Astrocyte of the cerebellum (primary cell): ENCODE measurements around the gene IFNL4.
A peak's percentile ranks its signal among the peaks of the same experiment; 100 is the strongest.
"Not testable (repeated sequence)": the region's sequence is repeated elsewhere in the genome, so short reads cannot be mapped to it uniquely, and the experiment has no call there.

ENCODE experiments used
- DNase-seq: peaks from one replicate; pipeline ENCODE4 v3.0.0-alpha.2; 2011; ENCODE audit warnings: low read depth
- H3K4me3 ChIP-seq: 2 replicates; pipeline ENCODE4 v1.5.1; 2011; ENCODE audit warnings: mild to moderate bottlenecking, low read depth, low read length, moderate library complexity
- in situ Hi-C: cut with HindIII; loops from 2 replicates; pipeline ENCODE4 v1.10.0; 2017; ENCODE audit warnings: low sequenced_read_pairs
- TF ChIP-seq, protein P1 (sequence below): IDR thresholded peaks from 2 replicates; pipeline ENCODE4 v1.5.1; 2012; ENCODE audit warnings: low read length, low read depth, moderate library complexity, mild to moderate bottlenecking; ENCODE audit errors: missing control alignments

IFNL4 gene

GRCh38 chr19:39236527-39236926, 12.1 kb downstream of the IFNL4 start:
- TF ChIP-seq, protein P1, sequence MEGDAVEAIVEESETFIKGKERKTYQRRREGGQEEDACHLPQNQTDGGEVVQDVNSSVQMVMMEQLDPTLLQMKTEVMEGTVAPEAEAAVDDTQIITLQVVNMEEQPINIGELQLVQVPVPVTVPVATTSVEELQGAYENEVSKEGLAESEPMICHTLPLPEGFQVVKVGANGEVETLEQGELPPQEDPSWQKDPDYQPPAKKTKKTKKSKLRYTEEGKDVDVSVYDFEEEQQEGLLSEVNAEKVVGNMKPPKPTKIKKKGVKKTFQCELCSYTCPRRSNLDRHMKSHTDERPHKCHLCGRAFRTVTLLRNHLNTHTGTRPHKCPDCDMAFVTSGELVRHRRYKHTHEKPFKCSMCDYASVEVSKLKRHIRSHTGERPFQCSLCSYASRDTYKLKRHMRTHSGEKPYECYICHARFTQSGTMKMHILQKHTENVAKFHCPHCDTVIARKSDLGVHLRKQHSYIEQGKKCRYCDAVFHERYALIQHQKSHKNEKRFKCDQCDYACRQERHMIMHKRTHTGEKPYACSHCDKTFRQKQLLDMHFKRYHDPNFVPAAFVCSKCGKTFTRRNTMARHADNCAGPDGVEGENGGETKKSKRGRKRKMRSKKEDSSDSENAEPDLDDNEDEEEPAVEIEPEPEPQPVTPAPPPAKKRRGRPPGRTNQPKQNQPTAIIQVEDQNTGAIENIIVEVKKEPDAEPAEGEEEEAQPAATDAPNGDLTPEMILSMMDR: no peak
- in situ Hi-C loops: no loop called here
- no peak overlapping the region for H3K4me3 ChIP-seq
- DNase-seq: no peak

- TF ChIP-seq, protein P1: no peak
- H3K4me3 ChIP-seq: no peak overlapping the region
- in situ Hi-C loops: no loop called here
- no peak for DNase-seq
These were observed 15.9 kb downstream of the IFNL4 start for GRCh38 chr19:39232708-39233107.

DNA sequence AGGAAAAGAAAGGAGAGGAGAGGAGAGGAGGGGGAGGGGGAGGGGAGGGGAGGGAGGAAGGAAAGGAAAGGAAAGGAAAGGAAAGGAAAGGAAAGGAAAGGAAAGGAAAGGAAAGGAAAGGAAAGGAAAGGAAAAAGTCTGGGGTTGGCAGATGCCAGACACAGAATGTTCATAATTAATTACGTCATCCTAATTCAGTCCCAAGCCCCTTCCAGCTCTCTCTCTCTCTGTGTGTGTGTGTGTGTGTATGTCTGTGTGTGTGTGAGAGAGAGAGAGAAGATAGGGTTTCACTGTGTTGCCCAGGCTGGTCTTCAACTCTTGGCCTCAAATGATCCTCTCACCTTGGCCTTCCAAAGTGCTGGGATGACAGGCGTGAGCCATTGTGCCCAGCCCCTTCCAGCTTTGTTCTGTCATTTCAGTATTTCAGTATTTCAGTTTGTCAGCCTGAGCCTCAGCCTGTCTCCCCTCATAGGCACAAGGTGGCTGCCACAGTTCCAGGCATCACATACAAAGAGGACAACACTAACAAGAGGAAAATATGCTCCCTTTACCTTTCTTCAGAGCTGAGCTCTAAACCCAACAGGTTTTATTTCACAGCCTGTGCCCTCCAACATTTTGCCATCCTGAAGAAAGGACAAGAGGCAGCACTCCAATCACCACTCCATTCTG, 18.4 kb downstream of the IFNL4 start:
- TF ChIP-seq, protein P1: no peak
- H3K4me3 ChIP-seq: no peak overlapping the region
- DNase-seq: no peak
- in situ Hi-C loops: no loop called here

DNA sequence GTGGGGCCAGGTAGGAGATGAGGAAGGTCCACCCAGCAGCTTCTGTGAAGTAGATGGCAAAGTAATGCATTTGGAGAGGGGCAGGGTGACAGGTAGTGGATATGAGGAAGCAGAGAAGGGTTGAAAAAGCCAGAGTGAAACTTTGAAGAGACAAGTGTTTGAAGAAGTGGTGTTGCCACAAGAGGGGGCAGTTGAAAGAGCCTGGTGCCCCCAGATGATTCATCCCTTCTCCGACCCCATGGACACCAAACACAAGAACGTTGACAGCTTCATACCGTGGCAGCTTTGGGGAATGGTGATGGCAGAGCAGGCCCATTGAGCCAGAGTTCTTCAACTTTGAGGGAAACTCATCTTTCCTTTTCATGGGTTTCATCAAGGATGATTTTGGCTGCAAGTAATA, 23.7 kb downstream of the IFNL4 start:
- TF ChIP-seq, protein P1: no peak
- in situ Hi-C loops: no loop called here
- no peak for DNase-seq
- H3K4me3 ChIP-seq: no peak overlapping the region

DNA sequence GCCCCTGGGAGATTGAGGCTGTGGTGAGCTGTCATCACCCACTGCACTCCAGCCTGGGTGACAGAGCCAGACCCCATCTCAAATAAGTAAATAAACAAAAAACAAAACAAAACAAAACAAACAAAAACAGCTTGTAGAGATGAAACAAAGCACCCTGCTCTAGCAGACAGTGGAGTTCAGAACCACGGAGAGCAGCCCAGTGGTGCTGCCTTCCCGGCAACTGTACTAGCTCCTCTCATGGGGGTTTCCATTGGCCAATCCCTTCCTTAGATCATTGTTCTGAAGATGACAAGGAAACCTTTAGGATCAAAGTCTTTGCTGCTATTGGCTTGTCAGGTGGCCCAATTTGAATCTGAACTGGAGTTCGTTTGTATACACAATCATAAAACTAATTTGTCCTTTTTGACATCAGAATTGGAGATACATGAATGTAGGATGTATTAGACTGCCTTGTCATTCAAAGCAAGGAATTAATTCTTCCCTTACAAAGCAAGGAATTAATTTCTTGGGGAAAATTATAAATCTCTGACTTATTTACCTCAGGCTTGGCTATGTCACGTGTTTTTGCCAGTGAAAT, 24.9 kb downstream of the IFNL4 start:
- in situ Hi-C loops: no loop called here
- DNase-seq: peak; percentile 4
- no peak overlapping the region for H3K4me3 ChIP-seq

GRCh38 chr19:39219108-39219507, 29.5 kb downstream of the IFNL4 start:
- in situ Hi-C loops, H3K4me3 ChIP-seq, DNase-seq: not testable (repeated sequence)

More for the DNA sequence above, 24.9 kb downstream of the IFNL4 start:
- TF ChIP-seq, protein P1: no peak

GRCh38 chr19:39218230-39219007, 30.2 kb downstream of the IFNL4 start:
- TF ChIP-seq, protein P1: no peak
- no peak for DNase-seq
- in situ Hi-C loops: no loop called here
- H3K4me3 ChIP-seq: no peak overlapping the region
